GM23338 (cell line): ENCODE measurements around the gene PTPRE.

Experiments used
- EZH2 ChIP-seq: fragments of 200-600 bp; sonication (generic); IDR thresholded peaks from one replicate; pipeline ENCODE4 v1.8.0; 2017; ENCODE audit warnings: antibody characterized with exemption, mild to moderate bottlenecking, low read depth; ENCODE audit not compliant: unreplicated experiment
- POLR2AphosphoS5 ChIP-seq: IDR thresholded peaks from 2 replicates; pipeline ENCODE4 v1.6.1; 2016; ENCODE audit warnings: antibody characterized with exemption, low read depth
- TF ChIP-seq, protein P1 (sequence below), 2 experiments: fragments of 200-600 bp in 1 of 2; sonication (generic) in 1 of 2; conservative IDR thresholded peaks; 2 replicates each; pipeline versions ENCODE4 v1.5.1 to v1.6.1; 2016 to 2017; ENCODE audit warnings: antibody characterized with exemption in 2 of 2, low read depth in 2 of 2, mild to moderate bottlenecking in 2 of 2, moderate library complexity in 1 of 2

- TF ChIP-seq, protein P1, sequence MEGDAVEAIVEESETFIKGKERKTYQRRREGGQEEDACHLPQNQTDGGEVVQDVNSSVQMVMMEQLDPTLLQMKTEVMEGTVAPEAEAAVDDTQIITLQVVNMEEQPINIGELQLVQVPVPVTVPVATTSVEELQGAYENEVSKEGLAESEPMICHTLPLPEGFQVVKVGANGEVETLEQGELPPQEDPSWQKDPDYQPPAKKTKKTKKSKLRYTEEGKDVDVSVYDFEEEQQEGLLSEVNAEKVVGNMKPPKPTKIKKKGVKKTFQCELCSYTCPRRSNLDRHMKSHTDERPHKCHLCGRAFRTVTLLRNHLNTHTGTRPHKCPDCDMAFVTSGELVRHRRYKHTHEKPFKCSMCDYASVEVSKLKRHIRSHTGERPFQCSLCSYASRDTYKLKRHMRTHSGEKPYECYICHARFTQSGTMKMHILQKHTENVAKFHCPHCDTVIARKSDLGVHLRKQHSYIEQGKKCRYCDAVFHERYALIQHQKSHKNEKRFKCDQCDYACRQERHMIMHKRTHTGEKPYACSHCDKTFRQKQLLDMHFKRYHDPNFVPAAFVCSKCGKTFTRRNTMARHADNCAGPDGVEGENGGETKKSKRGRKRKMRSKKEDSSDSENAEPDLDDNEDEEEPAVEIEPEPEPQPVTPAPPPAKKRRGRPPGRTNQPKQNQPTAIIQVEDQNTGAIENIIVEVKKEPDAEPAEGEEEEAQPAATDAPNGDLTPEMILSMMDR (conservative IDR thresholded peaks at IDR 0.05; ENCODE audit: low read depth in 2 of 2) = no peak
- no peak for TF ChIP-seq EZH2
- no peak for TF ChIP-seq POLR2AphosphoS5
Measured at GRCh38 chr10:128031216-128031615, 124.3 kb downstream of the PTPRE start.
